ENCODE measurements around the gene ARHGAP10. TPM values are rescaled to one million over a fixed set of nuclear protein-coding genes. Genes with fewer than 3 reads are reported as not detected.

Gene ARHGAP10
- total and polyA plus RNA-seq, 10 of the 15 experiments (the other 5 are each of a cell fraction or from before 2014, with no cell fraction given): 1.3 to 25.8 (median 17.2) TPM

- DNase-seq (ENCODE audit: low read depth, low spot score) (no peak), ATAC-seq (no peak), FAIRE-seq (no peak)
- intact Hi-C loops (cut with micrococcal nuclease; ENCODE audit: unreplicated experiment): no loop called here
- H3K27ac ChIP-seq (ENCODE audit: control insufficient read depth, insufficient read depth): no peak overlapping the region
- POLR2A ChIA-PET: no interaction called here
- SMC1A ChIA-PET (ENCODE audit: uncharacterized antibody, unreplicated experiment): interaction anchor here (1.0 to 2.0 kb wide), 6 partner anchors 9 to 112 kb away, joined by 3 to 9 read pairs (median 4); no protein-coding TSS in a partner anchor
- no peaks in the 10 kb centered on the region for H4K20me1 ChIP-seq (ENCODE audit: control insufficient read depth, insufficient read depth)
- RAD21 ChIA-PET (ENCODE audit: unreplicated experiment): interaction anchor here (1.4 kb wide), 2 partner anchors 41 to 113 kb away, joined by 4 read pairs; no protein-coding TSS in a partner anchor
- in situ Hi-C loops (cut with MboI): no loop called here
- H3K27me3 ChIP-seq (replicated peaks in 1 of 2; ENCODE audit: control insufficient read depth in 2 of 2, insufficient read depth in 2 of 2, low read length in 1 of 2): no peaks in the 10 kb centered on the region
- WGBS (ENCODE audit: insufficient coverage, insufficient replicate concordance, low lambda C conversion rate, missing lambda C conversion rate): 68% methylated on average over 3 of the region's 3 CpGs
- H2AFZ ChIP-seq (ENCODE audit: control insufficient read depth, low read depth, low read length): no peak overlapping the region
- no peaks in the 10 kb centered on the region; a peak in 1 of 4 replicates for H3K36me3 ChIP-seq (ENCODE audit: control insufficient read depth in 2 of 2, insufficient read depth in 2 of 2, low read length in 1 of 2)
- H3K9ac ChIP-seq (ENCODE audit: control insufficient read depth, insufficient read depth, low read length): no peak overlapping the region
- H3K4me3 ChIP-seq: no peak overlapping the region
- no peaks in the 10 kb centered on the region for H3K9me3 ChIP-seq (replicated peaks; ENCODE audit: control insufficient read depth, insufficient read depth, low read length)
- CTCF ChIA-PET: interaction anchor here (1.8 kb wide), 1 partner anchor 113 kb away, joined by 4 read pairs; no protein-coding TSS in a partner anchor
- H3K4me2 ChIP-seq (ENCODE audit: control insufficient read depth, insufficient read depth): no peak overlapping the region
- BruUV-seq (replicated peaks): no TSS peak
- no peak for TF ChIP-seq ZNF622 (IDR thresholded peaks at IDR 0.05)
- no peak for TF ChIP-seq RFX5 (IDR thresholded peaks at IDR 0.05; ENCODE audit: low read depth, low read length)
- no peak for TF ChIP-seq MEF2A (IDR thresholded peaks at IDR 0.05; ENCODE audit: insufficient read depth, low read depth, low read length)
- TF ChIP-seq MTA3 (IDR thresholded peaks at IDR 0.05; ENCODE audit: borderline replicate concordance, low read length): no peak
- no peak for TF ChIP-seq NR2C1 (IDR thresholded peaks at IDR 0.05)
- no peak for TF ChIP-seq GATAD2B (conservative IDR thresholded peaks at IDR 0.05; ENCODE audit: low read depth)
- TF ChIP-seq ZNF207 (IDR thresholded peaks at IDR 0.05; ENCODE audit: borderline replicate concordance): no peak
- H3K79me2 ChIP-seq (ENCODE audit: control insufficient read depth, insufficient read depth, low read length): peaks cover 81% of the 10 kb centered on the region
- peaks cover 21% of the 10 kb centered on the region for H3K4me1 ChIP-seq (ENCODE audit: control insufficient read depth, insufficient read depth, low read length)
Measured at GRCh38 chr4:147754037-147754445, 22.2 kb downstream of the ARHGAP10 start.

Data from GM12878 (cell line).